Stimulated activated CD4-positive, alpha-beta T cell treated with anti-CD3 and anti-CD28 coated beads, Interleukin-2, amount 100 ng/mL, for 4 hours (primary cell): Measurements from ENCODE around the gene RGS9BP.
"Not testable (repeated sequence)": the region's sequence is repeated elsewhere in the genome, so short reads cannot be mapped to it uniquely, and the experiment has no call there.

Source experiments
- DNase-seq: peaks from one replicate; pipeline ENCODE4 v3.0.0-alpha.2; 2020; ENCODE audit warnings: low read depth

The RGS9BP gene, protein sequence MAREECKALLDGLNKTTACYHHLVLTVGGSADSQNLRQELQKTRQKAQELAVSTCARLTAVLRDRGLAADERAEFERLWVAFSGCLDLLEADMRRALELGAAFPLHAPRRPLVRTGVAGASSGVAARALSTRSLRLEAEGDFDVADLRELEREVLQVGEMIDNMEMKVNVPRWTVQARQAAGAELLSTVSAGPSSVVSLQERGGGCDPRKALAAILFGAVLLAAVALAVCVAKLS

DNA sequence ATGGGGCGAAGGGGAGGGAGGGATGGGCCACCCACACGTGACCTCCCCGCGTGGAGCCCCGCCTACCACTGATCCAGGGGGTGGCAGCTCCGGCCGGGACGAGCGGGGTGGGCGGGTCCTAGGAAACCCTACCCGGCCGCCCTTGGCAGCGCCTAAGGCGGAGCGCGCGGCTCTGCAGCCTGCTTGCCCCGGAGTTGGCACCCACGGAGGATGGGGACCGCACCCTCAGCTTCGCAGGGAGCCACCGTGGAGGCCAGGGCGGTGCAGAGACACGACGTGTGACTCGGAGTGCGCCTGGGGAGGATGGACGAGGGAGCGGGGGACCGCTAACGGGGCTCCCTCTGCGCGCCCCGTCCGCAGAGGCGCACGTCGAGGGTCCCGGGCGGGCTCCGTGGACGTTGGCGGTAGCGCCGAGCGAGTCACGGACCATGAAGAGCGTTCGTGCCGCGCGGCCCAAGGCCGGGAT lies at the start of gene RGS9BP:
RGS9BP (plus strand) TSS at position 129 of the 466 bp plus-strand sequence. CDS start 416 bp downstream, outside the sequence.
- peak; percentile 51 for DNase-seq

DNA sequence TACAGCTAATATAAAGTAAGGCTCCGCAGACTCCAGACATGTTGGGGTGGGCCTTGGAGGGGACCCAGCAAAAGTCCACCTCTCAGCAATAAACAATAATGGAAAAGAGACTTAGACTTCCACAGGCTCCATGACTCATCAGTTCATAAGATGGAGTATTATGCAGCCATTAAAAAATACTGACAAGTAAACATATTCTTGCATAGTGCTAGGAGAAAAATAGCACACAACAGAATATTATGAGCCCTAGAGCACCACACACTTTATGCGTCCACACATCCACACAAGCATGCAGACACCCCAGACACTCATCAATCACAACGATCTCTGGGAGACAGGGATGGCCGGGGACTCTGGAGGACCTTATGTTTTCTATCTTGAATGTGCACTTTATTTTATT lies 48.7 kb upstream of the RGS9BP start:
- DNase-seq, result no peak

DNA sequence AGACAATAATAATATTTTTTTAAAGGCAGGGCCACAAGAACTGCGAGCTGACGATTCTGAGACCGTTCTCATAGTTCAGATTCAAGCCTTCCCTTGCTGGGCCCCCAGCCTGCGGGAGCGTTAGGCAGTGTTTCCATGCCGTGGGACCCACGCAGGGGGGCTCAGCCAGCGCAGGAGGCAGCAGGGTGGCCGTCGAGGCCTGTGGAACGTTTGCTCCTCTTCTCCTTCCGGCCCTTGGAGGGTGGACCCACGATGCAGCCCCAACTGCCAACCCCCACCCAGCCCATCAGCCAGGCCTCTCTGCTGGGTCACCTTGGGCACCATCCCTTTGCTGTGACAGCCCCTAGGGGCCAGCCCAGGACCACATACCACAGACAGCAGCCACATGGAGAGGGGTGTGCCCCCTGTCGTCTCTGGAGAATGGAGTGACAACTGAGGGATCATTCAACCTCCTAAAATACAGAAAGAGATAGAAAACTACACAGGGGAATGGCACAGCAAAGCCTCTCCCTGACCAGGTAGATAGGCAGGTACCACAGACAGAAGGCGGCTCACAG lies 47.9 kb upstream of the RGS9BP start:
- DNase-seq, result no peak

DNA sequence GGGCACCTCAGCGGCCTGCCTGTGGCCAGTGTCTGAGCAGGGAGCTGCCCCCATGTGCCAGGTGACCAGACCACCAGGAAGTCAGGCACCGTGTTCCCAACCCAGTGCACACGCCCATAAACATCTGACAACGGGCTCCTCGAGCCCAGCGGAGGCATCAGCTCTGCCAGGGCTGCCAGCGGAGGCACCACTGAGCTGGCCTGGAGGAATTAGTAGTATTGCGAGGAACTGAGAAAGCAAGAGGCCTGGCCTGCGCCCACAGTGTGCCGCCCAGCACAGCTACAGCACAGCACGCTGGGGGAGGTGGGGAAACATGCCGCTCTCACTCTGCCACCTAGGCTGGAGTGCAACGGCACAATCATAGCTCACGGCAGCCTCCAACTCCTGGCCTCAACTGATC lies 45.3 kb upstream of the RGS9BP start:
- DNase-seq, result no peak

DNA sequence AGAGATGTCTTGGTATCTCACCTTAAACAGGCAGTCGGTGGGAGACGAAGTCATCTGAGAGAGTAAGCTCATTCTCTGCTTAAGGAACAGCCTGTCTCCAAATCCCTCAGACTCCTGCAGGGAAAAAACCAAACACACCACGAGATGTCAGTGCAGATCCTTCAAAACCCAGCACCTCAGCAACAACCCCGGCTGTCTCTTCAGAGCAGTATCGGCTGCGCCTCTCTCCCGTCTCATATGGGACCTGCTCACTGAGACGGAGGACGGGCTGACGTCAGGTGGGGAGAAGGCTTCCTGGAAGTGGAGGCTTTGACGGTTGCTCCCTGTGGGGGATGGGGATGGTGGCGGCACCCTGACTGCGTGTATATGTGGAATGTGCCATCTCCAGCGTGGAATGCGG lies 44.3 kb upstream of the RGS9BP start:
- DNase-seq, result no peak

DNA sequence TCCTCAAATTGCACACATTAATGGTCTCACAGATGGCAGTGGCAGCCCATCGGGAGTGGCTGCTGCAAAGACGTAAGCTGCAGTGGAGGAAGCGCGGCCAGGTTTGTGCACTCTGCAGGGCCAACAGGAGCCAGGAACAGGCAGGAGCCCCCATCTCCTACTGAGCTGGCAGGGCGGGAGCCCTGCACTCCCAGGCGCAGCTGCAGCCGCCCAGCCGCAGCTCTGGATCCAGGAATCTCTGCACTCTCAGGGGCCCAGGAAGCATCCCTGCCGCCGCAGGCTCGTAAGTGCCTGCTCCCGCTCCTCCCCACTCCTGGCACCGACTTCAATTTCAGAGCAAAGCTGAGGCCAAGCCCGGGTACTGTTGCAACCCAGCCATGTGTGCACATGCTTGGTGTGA lies 38.2 kb upstream of the RGS9BP start:
- no peak for DNase-seq

DNA sequence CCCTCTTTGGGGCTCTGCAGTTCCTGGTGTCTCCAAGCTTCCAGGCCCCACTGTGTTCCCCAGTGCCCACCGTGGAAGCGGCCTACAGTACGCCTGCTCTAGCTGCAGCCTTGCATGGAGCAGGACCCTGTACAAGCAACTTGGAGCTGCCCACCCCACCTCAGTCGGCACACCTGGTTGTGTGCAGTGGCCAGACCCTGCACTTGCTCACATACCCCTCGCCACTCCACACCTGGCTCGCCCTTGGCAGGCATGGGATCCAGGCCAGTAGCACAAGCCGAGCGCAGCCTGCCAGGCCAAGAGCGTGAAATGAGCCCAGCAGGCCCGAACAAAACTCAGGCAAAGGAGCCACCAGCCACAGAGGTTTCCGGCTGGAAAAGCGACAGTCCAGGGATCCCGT lies 37.0 kb upstream of the RGS9BP start:
- DNase-seq, result no peak

DNA sequence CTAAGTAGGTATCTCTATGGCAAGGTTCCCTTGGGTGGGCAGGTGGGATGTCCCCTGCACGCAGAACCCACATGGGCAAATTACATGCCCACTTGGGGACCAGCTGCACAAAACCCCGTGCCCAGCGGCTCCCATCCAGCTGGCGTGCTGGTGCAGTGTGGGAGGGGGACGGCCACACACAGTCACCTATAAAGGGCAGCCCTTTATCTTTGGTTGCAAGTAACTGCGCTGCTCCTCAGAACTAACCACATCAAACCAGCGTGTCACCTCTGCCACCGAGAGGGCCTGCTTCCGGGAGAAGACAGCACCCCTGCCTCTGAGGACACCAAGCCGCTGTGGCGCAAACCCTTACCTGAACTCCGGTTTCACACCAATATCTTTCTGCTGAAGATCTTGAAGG lies 32.9 kb upstream of the RGS9BP start:
- DNase-seq, result peak; percentile 44

DNA sequence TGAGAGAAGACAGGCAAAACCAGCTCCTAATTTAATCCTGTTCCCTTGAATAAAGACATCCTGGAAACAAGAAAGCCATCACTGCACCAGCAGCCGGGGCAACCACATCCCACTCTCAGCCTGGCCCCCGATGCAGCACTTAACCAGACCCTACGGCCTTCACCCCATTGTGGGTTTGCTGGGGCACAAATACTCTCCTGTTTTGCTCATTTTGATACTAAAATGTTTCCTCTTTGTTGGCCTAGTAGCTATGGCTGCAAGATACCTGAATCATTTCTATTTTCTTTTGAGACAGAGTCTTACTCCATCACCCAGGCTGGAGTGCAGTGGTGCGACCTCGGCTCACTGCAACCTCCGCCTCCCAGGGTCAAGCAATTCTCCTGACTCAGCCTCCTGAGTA lies 29.1 kb upstream of the RGS9BP start:
- no peak for DNase-seq

DNA sequence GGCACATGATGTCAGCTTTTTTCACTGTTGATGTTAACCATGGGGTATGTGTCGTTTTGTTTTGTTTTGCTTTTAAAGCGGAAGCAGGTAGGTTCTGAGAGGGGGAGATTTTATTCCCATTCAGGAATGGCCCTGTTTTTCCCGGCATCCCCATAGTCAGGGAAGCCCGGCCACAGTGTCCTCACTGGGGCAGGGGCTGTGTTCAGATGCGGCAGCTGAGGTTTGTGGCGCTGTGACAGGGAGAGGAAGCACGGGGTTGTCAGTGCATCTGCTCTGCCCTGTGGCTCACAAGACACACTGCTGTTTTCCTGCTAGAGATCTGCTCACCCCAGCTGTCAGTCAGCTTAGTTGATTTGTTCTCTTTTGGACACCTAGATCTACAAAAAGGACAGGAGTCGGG lies 28.3 kb upstream of the RGS9BP start:
- DNase-seq, result no peak

DNA sequence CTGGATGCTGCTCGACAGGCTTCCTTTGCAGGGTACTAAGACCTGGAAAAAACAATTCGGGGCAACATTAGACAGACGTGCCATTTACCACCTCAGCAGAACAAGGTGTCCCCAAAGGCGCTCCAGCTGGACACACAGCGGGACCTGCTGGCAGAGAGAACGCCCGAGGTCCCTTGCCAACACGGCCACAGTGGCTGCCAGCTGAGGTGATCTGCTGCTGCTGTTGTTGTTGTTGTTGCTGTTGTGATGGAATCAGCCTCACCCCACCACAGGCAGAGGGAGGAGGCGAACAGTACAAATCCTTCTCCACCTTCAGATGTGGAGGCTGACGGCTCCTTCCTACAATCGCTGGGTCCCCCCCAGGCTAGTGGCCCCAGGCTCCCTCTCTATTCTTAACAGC lies 25.9 kb upstream of the RGS9BP start:
- no peak for DNase-seq

DNA sequence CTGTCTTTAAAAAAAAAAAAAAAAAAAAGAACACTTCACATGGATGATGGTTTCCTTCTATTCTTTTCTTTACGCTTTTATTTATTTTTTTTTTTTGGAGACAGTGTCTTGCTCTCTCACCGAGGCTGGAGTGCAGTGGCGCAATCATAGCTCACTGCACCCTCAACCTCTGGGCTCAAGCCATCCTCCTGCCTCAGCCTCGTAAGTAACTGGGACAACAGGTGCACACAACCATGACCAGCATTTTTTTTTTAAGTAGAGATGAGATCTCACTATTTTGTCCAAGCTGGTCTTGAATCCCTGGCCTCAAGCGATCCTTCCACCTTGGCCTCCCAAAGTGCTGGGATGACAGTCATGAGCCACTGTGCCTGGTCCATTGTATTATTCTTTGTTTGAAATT lies 25.0 kb upstream of the RGS9BP start:
- DNase-seq, result no peak

DNA sequence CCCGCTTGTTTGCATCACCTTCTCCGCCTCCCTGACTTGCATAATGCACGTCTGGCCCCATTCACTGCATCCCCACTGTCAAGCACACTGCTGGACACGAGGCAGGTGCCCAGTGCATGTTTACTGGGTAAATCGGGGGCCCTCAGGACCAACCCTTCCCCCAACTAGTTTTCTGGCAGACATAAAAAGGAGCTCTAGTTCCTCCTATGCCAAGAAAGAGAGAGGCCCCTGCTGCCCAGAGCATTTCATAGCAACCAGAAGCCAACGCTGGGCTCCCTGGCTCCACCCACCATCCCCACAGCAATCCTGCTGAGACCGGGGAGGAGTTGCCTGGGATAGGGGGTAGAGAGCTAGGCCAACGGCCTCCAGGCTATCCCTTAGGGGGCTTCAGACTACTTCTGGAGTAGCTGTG lies 23.9 kb upstream of the RGS9BP start:
- no peak for DNase-seq

DNA sequence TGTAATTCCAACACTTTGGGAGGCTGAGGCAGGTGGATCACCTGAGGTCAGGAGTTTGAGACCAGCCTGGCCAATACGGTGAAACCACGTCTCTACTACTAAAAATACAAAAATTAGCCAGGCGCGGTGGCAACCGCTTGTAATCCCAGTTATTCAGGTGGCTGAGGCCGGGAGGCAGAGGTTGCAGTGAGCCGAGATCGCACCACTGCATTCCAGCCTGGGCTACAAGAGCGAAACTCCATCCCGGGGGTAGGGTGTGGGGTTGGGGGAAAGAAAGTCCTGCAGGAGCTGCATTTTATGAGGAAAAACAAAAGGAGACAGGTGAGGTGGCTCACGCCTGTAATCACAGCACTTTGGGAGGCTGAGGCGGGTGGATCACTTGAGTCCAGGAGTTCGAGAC lies 23.3 kb upstream of the RGS9BP start:
- not testable (repeated sequence) for DNase-seq

DNA sequence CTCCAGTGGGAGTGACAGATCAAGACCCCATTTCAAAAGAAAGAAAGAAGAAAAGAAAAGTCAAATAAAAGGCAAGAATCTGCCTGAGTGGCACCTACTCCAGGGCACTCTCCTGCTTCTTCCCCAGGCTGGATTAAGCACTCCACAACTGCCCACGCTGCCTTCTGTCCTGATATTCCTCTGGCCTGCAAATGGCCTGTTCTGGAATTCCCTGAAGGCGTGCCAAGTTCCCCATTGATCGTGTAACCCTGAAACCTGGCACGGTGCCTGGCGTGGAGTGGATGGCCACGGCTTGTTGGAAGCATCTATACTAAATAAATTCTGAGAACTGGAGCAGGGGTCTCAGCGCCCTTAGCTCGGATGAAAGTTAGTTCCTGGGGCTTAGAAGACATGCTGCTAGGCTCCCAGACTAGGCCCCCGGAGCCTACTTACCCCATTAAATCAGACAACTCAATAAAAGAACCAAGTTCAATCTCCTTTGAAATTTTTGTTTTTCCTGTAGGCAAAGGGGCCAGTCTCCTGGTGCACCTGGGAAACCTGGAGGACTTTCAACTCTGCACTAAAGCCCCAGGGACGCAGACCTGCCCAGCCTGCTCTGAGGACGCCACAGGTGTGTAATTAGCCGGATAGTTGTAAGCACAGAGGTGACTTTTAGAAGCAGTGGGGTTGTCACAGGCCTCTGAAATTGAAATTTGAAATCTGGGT lies 22.6 kb upstream of the RGS9BP start:
- no peak for DNase-seq

DNA sequence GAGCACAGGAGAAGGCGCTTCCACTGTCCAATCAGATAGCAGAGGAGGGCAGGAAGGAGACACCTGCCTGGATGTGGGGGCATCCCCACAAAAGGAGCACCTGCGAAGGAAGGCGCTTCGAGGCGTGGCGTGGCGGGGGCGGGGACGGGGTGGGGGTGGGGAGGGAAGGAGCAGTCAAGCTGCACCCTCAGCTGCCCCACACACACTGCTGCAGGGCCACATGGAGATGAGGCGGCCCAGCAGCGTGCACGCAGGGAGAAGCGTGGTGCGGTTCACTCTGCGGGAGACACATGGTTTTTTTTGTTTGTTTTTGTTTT lies 22.1 kb upstream of the RGS9BP start:
- DNase-seq, result no peak

DNA sequence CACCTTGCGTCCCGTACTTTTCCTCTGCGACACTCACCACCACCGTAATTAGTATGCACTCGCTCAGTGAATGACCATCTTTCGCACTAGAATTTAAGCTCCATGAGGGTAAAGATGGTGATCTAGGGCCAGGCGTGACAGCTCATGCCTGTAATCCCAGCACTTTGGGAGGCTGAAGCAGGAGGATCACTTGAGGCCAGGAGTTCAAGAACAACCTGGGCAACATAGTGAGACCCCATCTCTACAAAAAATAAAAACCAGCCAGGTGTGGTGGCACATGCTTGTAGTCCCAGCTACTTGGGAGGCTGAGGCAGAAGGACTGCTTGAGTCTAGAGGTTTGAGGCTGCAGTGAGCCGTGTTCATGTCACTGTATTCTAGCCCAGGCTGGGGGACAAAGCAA lies 19.3 kb upstream of the RGS9BP start:
- DNase-seq, result not testable (repeated sequence)

DNA sequence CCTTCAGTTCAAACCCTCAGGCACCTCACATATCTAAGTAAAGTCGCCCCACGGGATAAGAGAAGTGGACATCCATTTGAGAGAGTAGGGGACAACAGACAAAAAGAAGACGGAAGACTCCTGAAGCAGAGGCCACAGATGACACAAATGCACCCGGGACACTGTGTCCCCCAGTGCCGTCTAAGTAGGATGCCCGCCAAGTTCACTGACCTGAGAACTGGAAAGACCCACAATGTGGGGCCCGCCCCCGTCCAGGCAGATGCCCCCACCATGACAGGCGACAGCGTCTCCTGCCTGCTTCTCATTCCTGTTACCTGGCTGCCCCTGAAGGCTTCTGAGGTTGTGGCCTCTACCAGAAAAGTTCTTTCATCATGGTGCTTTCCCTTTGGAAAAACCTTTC lies 17.6 kb upstream of the RGS9BP start:
- no peak for DNase-seq

DNA sequence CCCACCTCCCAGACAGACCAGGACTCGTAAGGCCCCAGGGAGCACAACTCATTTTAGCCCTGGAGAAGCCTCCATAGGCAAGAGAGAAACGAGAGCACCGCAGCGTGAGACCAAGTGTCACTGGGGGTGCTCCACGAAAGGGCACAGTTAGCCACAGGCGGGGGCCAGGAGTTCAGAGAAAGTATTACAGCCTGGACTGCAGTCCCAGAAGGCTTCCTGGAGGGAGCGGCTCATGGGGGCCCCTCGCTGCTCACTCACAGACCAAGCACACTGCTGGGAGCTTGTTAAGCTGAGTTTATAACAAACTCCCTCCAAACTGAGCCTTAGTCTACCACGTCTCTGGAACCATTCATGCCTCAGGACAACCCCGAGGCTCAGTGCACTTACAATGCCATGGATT lies 17.1 kb upstream of the RGS9BP start:
- DNase-seq, result no peak

DNA sequence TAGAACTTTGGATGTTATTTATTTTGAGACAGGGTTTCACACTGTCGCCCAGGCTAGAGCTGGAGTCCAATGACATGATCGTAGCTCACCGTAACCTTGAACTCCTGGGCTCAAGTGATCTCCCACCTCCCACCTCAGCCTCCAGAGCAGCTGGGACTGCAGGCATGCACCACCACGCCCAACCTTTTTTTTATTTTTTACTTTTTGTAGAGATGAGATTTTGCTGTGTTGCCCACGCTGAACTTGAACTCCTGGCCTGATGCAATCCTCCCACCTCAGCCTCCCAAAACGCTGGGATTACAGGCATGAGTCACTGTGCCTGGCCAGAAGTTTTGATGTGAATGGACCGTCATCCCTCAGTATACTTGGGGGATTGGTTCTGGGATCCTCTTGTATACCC lies 14.3 kb upstream of the RGS9BP start:
- no peak for DNase-seq

DNA sequence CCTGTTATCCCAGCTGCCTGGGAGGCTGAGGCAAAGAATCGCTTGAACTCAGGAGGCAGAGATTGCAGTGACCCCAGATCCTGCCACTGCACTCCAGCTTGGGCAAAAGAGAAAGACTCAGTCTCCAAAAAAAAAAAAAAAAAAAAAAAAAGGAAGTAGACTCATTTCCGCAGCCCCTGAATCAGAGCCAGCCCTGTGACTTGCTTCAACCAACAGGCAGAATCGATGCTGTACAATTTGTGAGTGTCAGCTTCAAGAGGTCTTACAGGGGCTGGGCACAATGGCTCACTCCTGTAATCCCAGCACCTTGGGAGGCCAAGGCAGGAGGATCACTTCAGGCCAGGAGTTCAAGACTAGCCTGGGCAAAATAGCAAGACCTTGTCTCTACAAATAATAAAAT lies 13.5 kb upstream of the RGS9BP start:
- no peak for DNase-seq

DNA sequence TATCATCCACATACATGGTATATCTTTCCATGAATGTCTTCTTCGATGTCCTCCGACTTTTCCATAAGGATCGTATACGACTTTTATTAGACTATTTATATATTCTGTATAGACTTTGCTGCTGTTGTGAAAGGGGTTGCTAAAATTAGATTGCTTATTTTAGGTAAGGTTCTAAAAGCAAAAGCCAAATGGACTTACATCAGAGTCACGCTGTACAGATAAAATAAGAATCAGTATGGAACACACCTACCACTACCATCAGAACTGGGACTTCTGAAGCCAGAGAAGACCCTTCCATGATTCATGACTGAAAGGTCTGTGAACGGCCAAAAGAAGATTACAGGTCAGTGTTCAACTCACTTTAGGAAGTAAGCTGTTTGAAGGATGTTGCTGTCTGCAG lies 9.6 kb upstream of the RGS9BP start:
- no peak for DNase-seq

DNA sequence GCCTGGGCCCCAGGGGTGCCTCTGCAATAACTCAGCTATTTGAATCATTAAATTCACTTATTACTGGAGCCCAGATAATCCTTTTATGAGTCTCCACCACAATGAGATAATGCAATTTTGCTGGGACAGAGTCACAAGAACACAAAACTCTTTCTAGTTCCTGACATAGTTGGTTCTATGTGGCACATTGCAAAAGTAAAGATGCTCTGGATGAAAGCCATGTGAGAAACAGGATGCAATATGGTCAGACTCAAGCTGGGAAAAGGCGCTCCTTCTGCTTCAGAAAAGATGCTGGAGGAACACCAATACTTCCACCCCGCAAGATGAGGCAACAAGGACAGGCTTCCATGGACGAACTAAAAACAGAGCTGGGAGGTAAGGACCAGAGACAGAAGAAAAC lies 6.3 kb upstream of the RGS9BP start:
- no peak for DNase-seq
